HepG2 (cell line): Measurements from ENCODE around the gene GPBAR1. TPM values are rescaled to one million over a fixed set of nuclear protein-coding genes. Genes with fewer than 3 reads are reported as not detected.

Experiments used
- ASH2L ChIP-seq: fragments of 300-600, 200-600 bp; sonication (generic); IDR thresholded peaks from 2 replicates; pipeline ENCODE4 v1.7.0; 2017; ENCODE audit warnings: low read depth, mild to moderate bottlenecking, moderate library complexity, mixed read lengths, low read length; ENCODE audit not compliant: insufficient read length
- CEBPG ChIP-seq: IDR thresholded peaks from 2 replicates; pipeline ENCODE4 v1.6.1; 2016
- GATAD2A ChIP-seq: IDR thresholded peaks from 2 replicates; pipeline ENCODE4 v1.6.1; 2016
- HOXA3 ChIP-seq: sonication (generic); formaldehyde crosslinking; IDR thresholded peaks from 2 replicates; pipeline ENCODE4 v1.5.0; 2020; ENCODE audit warnings: missing genetic modification reagents
- REXO4 ChIP-seq: sonication (generic); formaldehyde crosslinking; IDR thresholded peaks from 2 replicates; pipeline ENCODE4 v1.8.0; 2022; ENCODE audit warnings: missing genetic modification reagents, mild to moderate bottlenecking, borderline replicate concordance
- SOX13 ChIP-seq, 3 experiments: fragments of 450-650 bp in 1 of 3; sonication (generic) in 1 of 3; formaldehyde crosslinking in 1 of 3; IDR thresholded peaks in 2 of 3; conservative IDR thresholded peaks in 1 of 3; 2 replicates each; pipeline versions ENCODE4 v1.5.0 to v1.6.1; 2016 to 2020; ENCODE audit warnings: antibody characterized with exemption in 1 of 3, mild to moderate bottlenecking in 1 of 3, missing compliant biosample characterization in 1 of 3, missing genetic modification reagents in 1 of 3, moderate library complexity in 1 of 3
- SP1 ChIP-seq, 2 experiments: fragments of 450-650 bp in 1 of 2; sonication (generic) in 1 of 2; formaldehyde crosslinking in 1 of 2; IDR thresholded peaks; 2 replicates each; pipeline versions ENCODE4 v1.4.0 to v1.6.1; 2016 to 2020; ENCODE audit warnings: missing genetic modification reagents in 1 of 2
- SP5 ChIP-seq: IDR thresholded peaks from 2 replicates; pipeline ENCODE4 v1.6.1; 2016; ENCODE audit warnings: low read depth, borderline replicate concordance
- YY1 ChIP-seq: IDR thresholded peaks from 2 replicates; pipeline ENCODE4 v1.6.1; 2011; ENCODE audit warnings: low read length, low read depth, moderate library complexity, mild to moderate bottlenecking; ENCODE audit not compliant: insufficient read depth, insufficient replicate concordance
- ZBTB3 ChIP-seq: sonication (generic); formaldehyde crosslinking; IDR thresholded peaks from 2 replicates; pipeline ENCODE4 v1.4.0; 2020; ENCODE audit warnings: low read depth, mild to moderate bottlenecking, moderate library complexity, missing genetic modification reagents, borderline replicate concordance
- ZNF138 ChIP-seq: sonication (generic); formaldehyde crosslinking; IDR thresholded peaks from 2 replicates; pipeline ENCODE4 v1.5.0; 2020; ENCODE audit warnings: mild to moderate bottlenecking, low read depth, missing genetic modification reagents
- ZNF276 ChIP-seq: sonication (generic); formaldehyde crosslinking; IDR thresholded peaks from 2 replicates; pipeline ENCODE4 v1.4.0; 2020; ENCODE audit warnings: mild to moderate bottlenecking, low read depth, missing genetic modification reagents
- ZNF510 ChIP-seq: sonication (generic); formaldehyde crosslinking; IDR thresholded peaks from 2 replicates; pipeline ENCODE4 v1.4.0; 2020; ENCODE audit warnings: low read depth, mild to moderate bottlenecking, missing genetic modification reagents
- ZNF644 ChIP-seq: IDR thresholded peaks from 2 replicates; pipeline ENCODE4 v1.6.1; 2016; ENCODE audit warnings: low read depth
- polyA plus RNA-seq, 8 experiments: library from polyadenylated mRNA; depleted of rRNA in 3 of 8; stranded (reverse) in 7 of 8; unstranded in 1 of 8; fragments of >200 nt; fragmentation: Illumina TruSeq in 4 of 8; extraction: Trizol in 4 of 8; gene quantifications; 2 replicates each; pipeline versions ENCODE4 v1.2.1 to v1.2.3, GENCODE V29; 2011 to 2016; ENCODE audit warnings: low read depth in 4 of 8, missing spikeins in 1 of 8, mixed read lengths in 1 of 8; ENCODE audit not compliant: insufficient read depth in 1 of 8
- total RNA-seq, 5 experiments: library from RNA; depleted of rRNA; stranded (reverse); fragments of >200 nt; fragmentation: Illumina TruSeq; extraction: Trizol; gene quantifications; 2 replicates each; pipeline ENCODE4 v1.2.3, GENCODE V29; 2016; ENCODE audit warnings: low read depth in 1 of 5

The GPBAR1 gene
- total and polyA plus RNA-seq, 2 of the 13 experiments (the other 11 are each of a cell fraction or from before 2014, with no cell fraction given) = 0.05 to 0.09 TPM

- peak; percentile 98 for TF ChIP-seq ZNF276 (CRISPR knock-in tag)
- TF ChIP-seq YY1 = peak; percentile 52
- TF ChIP-seq SP5 (CRISPR knock-in tag) = peak; percentile 60; the same call in 1 of the 2 replicates
- no peak for TF ChIP-seq SP1 (IDR thresholded peaks at IDR 0.05)
- peak; percentile 73 for TF ChIP-seq SP1 (CRISPR knock-in tag; IDR thresholded peaks at IDR 0.05)
- no peak for TF ChIP-seq ZBTB3 (CRISPR knock-in tag)
- TF ChIP-seq REXO4 (CRISPR knock-in tag) = no peak
- TF ChIP-seq ASH2L = no peak
- TF ChIP-seq GATAD2A (CRISPR knock-in tag) = no peak
- 0 out of 2 replicates have a peak, but pooled peaks have one; percentile 23 for TF ChIP-seq HOXA3 (CRISPR knock-in tag)
- TF ChIP-seq CEBPG = 0 out of 2 replicates have a peak, but pooled peaks have one; percentile 10
- TF ChIP-seq ZNF510 (CRISPR knock-in tag) = no peak
- no peak for TF ChIP-seq SOX13 (IDR thresholded peaks at IDR 0.05)
- TF ChIP-seq SOX13 (CRISPR knock-in tag; conservative IDR thresholded peaks at IDR 0.05 in 1 of 2, IDR thresholded peaks at IDR 0.05 in 1 of 2) = 0 out of 4 replicates have a peak, but pooled peaks of 1 of the 2 experiments have one; percentile 55
- TF ChIP-seq ZNF644 (CRISPR knock-in tag) = peak; percentile 81
- no peak for TF ChIP-seq ZNF138 (CRISPR knock-in tag)
Observed at GRCh38 chr2:218230882-218231281, 29.9 kb upstream of the GPBAR1 start (continued).
